Esophagus squamous epithelium (tissue), 4 donors: ENCODE data around the gene FREM1.

ENCODE experiments used
- CTCF ChIP-seq, 6 experiments: fragments of 450-650 bp in 4 of 6; fragments of 200-600 bp in 2 of 6; sonication (generic) in 2 of 6; IDR thresholded peaks; one replicate each; pipeline ENCODE4 v1.5.1; 2016 to 2019; ENCODE audit warnings: antibody characterized with exemption in 6 of 6, mild to moderate bottlenecking in 4 of 6, moderate library complexity in 4 of 6
- POLR2A ChIP-seq, 4 donors: fragments of 450-650 bp; IDR thresholded peaks; one replicate each; pipeline ENCODE4 v1.6.1; 2017; ENCODE audit warnings: antibody characterized with exemption in 4 of 4, mild to moderate bottlenecking in 4 of 4, moderate library complexity in 3 of 4

- TF ChIP-seq CTCF (IDR thresholded peaks at IDR 0.05) (no peak), POLR2A (IDR thresholded peaks at IDR 0.05) (no peak)
Observed at GRCh38 chr9:14827805-14828204, 82.4 kb downstream of the FREM1 start.
